WTC11 (cell line): ENCODE data around the gene CCDC6. TPM values are rescaled to one million over a fixed set of nuclear protein-coding genes. Genes with fewer than 3 reads are reported as not detected.

Experiments used
- ATAC-seq: fragments of 200-7000 bp; cut with Tn5 transposase; 2 replicates; pipeline ENCODE4 v1.10.0; 2021; ENCODE audit warnings: mild to moderate bottlenecking, moderate library complexity
- CTCF ChIA-PET: fragments of 300-600 bp; sonication (Branson Sonifier 250); formaldehyde crosslinking; loops from one replicate; lab custom pipeline; 2021; ENCODE audit warnings: antibody characterized with exemption; lab: Charles Lee
- POLR2A ChIA-PET: fragments of 350-600 bp; sonication (Branson Sonifier 250); formaldehyde crosslinking; loops from one replicate; lab custom pipeline; 2021; ENCODE audit warnings: antibody characterized with exemption; lab: Charles Lee
- DNase-seq: peaks from one replicate; pipeline ENCODE4 v3.0.0; 2021; ENCODE audit warnings: low spot score
- H3K27ac Mint-ChIP-seq: 2 replicates; pipeline ENCODE4 v1.8.0; 2021; ENCODE audit warnings: mixed read lengths
- H3K27me3 Mint-ChIP-seq: 2 replicates; pipeline ENCODE4 v1.8.0; 2021; ENCODE audit warnings: low read depth, mild to moderate bottlenecking, moderate library complexity, mixed read lengths
- H3K36me3 Mint-ChIP-seq: 2 replicates; pipeline ENCODE4 v1.8.0; 2021; ENCODE audit warnings: mixed read lengths
- H3K4me1 Mint-ChIP-seq: 2 replicates; pipeline ENCODE4 v1.8.0; 2022; ENCODE audit warnings: mixed read lengths
- H3K4me3 Mint-ChIP-seq: 2 replicates; pipeline ENCODE4 v1.8.0; 2021; ENCODE audit warnings: mild to moderate bottlenecking, moderate library complexity, mixed read lengths
- H3K9me3 Mint-ChIP-seq: 2 replicates; pipeline ENCODE4 v1.8.0; 2021; ENCODE audit warnings: mixed read lengths
- JAZF1 ChIP-seq: fragments of 250-450 bp; sonication (Bioruptor Pico); IDR thresholded peaks from 2 replicates; pipeline ENCODE4 v1.9.0; 2021; ENCODE audit warnings: moderate library complexity, mild to moderate bottlenecking, inconsistent platforms
- JUN ChIP-seq: sonication (generic); formaldehyde crosslinking; IDR thresholded peaks from 2 replicates; pipeline ENCODE4 v1.8.0; 2023; ENCODE audit warnings: mild to moderate bottlenecking, missing genetic modification reagents
- NR2C2 ChIP-seq: sonication (generic); formaldehyde crosslinking; IDR thresholded peaks from 2 replicates; pipeline ENCODE4 v1.8.0; 2022; ENCODE audit warnings: mild to moderate bottlenecking, missing genetic modification reagents
- OVOL2 ChIP-seq: fragments of 250-450 bp; sonication (Bioruptor Pico); IDR thresholded peaks from 2 replicates; pipeline ENCODE4 v1.9.0; 2021; ENCODE audit warnings: mild to moderate bottlenecking, borderline replicate concordance
- SP1 ChIP-seq: sonication (generic); formaldehyde crosslinking; conservative IDR thresholded peaks from 2 replicates; pipeline ENCODE4 v1.8.1; 2022; ENCODE audit warnings: missing genetic modification reagents
- TEAD4 ChIP-seq: sonication (generic); formaldehyde crosslinking; IDR thresholded peaks from 2 replicates; pipeline ENCODE4 v1.8.0; 2022; ENCODE audit warnings: mild to moderate bottlenecking, missing genetic modification reagents
- ZBTB21 ChIP-seq: sonication (generic); formaldehyde crosslinking; IDR thresholded peaks from 2 replicates; pipeline ENCODE4 v1.8.1; 2023; ENCODE audit warnings: mild to moderate bottlenecking, missing genetic modification reagents, borderline replicate concordance
- ZNF263 ChIP-seq: sonication (generic); formaldehyde crosslinking; IDR thresholded peaks from 2 replicates; pipeline ENCODE4 v1.8.1; 2022; ENCODE audit warnings: low read depth, mild to moderate bottlenecking, moderate library complexity, missing genetic modification reagents
- ZNF317 ChIP-seq: sonication (generic); formaldehyde crosslinking; IDR thresholded peaks from 2 replicates; pipeline ENCODE4 v1.8.1; 2023; ENCODE audit warnings: low read depth, mild to moderate bottlenecking, moderate library complexity, missing genetic modification reagents, borderline replicate concordance
- ZNF396 ChIP-seq: fragments of 250-450 bp; sonication (Bioruptor Pico); IDR thresholded peaks from 2 replicates; pipeline ENCODE4 v1.8.0; 2021; ENCODE audit warnings: mild to moderate bottlenecking, moderate library complexity, borderline replicate concordance
- total RNA-seq: library from RNA; stranded (reverse); gene quantifications from 3 replicates; pipeline ENCODE4 v1.2.3, GENCODE V29; 2021
- TF ChIP-seq, protein P1 (sequence below): sonication (generic); formaldehyde crosslinking; IDR thresholded peaks from 2 replicates; pipeline ENCODE4 v1.8.1; 2023; ENCODE audit warnings: mild to moderate bottlenecking, missing genetic modification reagents
- TF ChIP-seq, protein P2 (sequence below): fragments of 250-450 bp; sonication (Bioruptor Pico); IDR thresholded peaks from 2 replicates; pipeline ENCODE4 v1.9.0; 2021; ENCODE audit warnings: mild to moderate bottlenecking, borderline replicate concordance
- TF ChIP-seq, protein P3 (sequence below): sonication (generic); formaldehyde crosslinking; IDR thresholded peaks from 2 replicates; pipeline ENCODE4 v1.8.1; 2022; ENCODE audit warnings: low read depth, missing genetic modification reagents, borderline replicate concordance
- TF ChIP-seq, protein P4 (sequence below): sonication (generic); formaldehyde crosslinking; IDR thresholded peaks from 2 replicates; pipeline ENCODE4 v1.8.0; 2022; ENCODE audit warnings: mild to moderate bottlenecking, missing genetic modification reagents
- TF ChIP-seq, protein P5 (sequence below): sonication (generic); formaldehyde crosslinking; IDR thresholded peaks from 2 replicates; pipeline ENCODE4 v1.8.1; 2022; ENCODE audit warnings: mild to moderate bottlenecking, moderate library complexity, missing genetic modification reagents
- TF ChIP-seq, protein P6 (sequence below): fragments of 250-450 bp; sonication (Bioruptor Pico); conservative IDR thresholded peaks from 2 replicates; pipeline ENCODE4 v1.9.0; 2021; ENCODE audit warnings: mild to moderate bottlenecking

The CCDC6 gene
- total RNA-seq, 1 experiment from 2014 or later, result 55.2 TPM

DNA sequence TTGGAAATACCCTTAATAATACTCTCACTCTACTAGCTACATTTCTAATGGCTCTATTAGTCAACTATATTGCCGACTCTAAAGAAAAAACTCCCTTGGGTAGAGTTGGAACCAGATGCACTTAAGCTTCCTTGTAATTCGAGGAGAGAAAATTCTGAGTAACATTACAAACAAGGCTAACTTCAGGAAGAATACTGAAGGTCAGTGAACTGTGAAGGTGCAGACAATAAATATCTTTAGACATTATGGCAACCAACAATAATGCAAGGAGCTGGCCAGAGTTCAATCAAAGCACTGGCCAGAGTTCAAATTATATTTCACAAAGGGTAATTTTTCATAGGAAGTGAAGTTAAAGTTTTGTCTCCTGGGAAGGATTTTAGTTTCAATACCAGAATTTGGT lies 112.4 kb downstream of the CCDC6 start:
- ChIA-PET POLR2A (no interaction called here), CTCF (interaction anchor here (0.8 to 1.2 kb wide), 2 partner anchors 37 to 168 kb away, joined by 4 to 5 read pairs; no protein-coding TSS in a partner anchor)
- H3K4me1 Mint-ChIP-seq, result peaks cover 4% of the 10 kb centered on the region; the same call in 1 of the 2 replicates
- H3K27ac Mint-ChIP-seq, result 0 out of 2 replicates have a peak overlapping the region, but pooled peaks have one; percentile 15
- H3K36me3 Mint-ChIP-seq, result peaks cover 73% of the 10 kb centered on the region
- DNase-seq (no peak), ATAC-seq (no peak)
- no peak overlapping the region for H3K4me3 Mint-ChIP-seq
- TF ChIP-seq OVOL2 (CRISPR knock-in tag) (no peak), JUN (CRISPR knock-in tag) (no peak), ZNF317 (CRISPR knock-in tag) (no peak), TEAD4 (CRISPR knock-in tag) (no peak), NR2C2 (CRISPR knock-in tag) (no peak), SP1 (CRISPR knock-in tag) (no peak), ZNF263 (CRISPR knock-in tag) (no peak), JAZF1 (CRISPR knock-in tag) (no peak), ZBTB21 (no peak), ZNF396 (CRISPR knock-in tag) (no peak)
- TF ChIP-seq, protein P1, sequence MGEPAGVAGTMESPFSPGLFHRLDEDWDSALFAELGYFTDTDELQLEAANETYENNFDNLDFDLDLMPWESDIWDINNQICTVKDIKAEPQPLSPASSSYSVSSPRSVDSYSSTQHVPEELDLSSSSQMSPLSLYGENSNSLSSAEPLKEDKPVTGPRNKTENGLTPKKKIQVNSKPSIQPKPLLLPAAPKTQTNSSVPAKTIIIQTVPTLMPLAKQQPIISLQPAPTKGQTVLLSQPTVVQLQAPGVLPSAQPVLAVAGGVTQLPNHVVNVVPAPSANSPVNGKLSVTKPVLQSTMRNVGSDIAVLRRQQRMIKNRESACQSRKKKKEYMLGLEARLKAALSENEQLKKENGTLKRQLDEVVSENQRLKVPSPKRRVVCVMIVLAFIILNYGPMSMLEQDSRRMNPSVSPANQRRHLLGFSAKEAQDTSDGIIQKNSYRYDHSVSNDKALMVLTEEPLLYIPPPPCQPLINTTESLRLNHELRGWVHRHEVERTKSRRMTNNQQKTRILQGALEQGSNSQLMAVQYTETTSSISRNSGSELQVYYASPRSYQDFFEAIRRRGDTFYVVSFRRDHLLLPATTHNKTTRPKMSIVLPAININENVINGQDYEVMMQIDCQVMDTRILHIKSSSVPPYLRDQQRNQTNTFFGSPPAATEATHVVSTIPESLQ, result no peak
- TF ChIP-seq, protein P2, sequence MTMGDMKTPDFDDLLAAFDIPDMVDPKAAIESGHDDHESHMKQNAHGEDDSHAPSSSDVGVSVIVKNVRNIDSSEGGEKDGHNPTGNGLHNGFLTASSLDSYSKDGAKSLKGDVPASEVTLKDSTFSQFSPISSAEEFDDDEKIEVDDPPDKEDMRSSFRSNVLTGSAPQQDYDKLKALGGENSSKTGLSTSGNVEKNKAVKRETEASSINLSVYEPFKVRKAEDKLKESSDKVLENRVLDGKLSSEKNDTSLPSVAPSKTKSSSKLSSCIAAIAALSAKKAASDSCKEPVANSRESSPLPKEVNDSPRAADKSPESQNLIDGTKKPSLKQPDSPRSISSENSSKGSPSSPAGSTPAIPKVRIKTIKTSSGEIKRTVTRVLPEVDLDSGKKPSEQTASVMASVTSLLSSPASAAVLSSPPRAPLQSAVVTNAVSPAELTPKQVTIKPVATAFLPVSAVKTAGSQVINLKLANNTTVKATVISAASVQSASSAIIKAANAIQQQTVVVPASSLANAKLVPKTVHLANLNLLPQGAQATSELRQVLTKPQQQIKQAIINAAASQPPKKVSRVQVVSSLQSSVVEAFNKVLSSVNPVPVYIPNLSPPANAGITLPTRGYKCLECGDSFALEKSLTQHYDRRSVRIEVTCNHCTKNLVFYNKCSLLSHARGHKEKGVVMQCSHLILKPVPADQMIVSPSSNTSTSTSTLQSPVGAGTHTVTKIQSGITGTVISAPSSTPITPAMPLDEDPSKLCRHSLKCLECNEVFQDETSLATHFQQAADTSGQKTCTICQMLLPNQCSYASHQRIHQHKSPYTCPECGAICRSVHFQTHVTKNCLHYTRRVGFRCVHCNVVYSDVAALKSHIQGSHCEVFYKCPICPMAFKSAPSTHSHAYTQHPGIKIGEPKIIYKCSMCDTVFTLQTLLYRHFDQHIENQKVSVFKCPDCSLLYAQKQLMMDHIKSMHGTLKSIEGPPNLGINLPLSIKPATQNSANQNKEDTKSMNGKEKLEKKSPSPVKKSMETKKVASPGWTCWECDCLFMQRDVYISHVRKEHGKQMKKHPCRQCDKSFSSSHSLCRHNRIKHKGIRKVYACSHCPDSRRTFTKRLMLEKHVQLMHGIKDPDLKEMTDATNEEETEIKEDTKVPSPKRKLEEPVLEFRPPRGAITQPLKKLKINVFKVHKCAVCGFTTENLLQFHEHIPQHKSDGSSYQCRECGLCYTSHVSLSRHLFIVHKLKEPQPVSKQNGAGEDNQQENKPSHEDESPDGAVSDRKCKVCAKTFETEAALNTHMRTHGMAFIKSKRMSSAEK, result no peak
- TF ChIP-seq, protein P3, sequence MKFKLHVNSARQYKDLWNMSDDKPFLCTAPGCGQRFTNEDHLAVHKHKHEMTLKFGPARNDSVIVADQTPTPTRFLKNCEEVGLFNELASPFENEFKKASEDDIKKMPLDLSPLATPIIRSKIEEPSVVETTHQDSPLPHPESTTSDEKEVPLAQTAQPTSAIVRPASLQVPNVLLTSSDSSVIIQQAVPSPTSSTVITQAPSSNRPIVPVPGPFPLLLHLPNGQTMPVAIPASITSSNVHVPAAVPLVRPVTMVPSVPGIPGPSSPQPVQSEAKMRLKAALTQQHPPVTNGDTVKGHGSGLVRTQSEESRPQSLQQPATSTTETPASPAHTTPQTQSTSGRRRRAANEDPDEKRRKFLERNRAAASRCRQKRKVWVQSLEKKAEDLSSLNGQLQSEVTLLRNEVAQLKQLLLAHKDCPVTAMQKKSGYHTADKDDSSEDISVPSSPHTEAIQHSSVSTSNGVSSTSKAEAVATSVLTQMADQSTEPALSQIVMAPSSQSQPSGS (CRISPR knock-in tag), result no peak
- TF ChIP-seq, protein P4, sequence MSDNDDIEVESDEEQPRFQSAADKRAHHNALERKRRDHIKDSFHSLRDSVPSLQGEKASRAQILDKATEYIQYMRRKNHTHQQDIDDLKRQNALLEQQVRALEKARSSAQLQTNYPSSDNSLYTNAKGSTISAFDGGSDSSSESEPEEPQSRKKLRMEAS (CRISPR knock-in tag), result no peak
- TF ChIP-seq, protein P5, sequence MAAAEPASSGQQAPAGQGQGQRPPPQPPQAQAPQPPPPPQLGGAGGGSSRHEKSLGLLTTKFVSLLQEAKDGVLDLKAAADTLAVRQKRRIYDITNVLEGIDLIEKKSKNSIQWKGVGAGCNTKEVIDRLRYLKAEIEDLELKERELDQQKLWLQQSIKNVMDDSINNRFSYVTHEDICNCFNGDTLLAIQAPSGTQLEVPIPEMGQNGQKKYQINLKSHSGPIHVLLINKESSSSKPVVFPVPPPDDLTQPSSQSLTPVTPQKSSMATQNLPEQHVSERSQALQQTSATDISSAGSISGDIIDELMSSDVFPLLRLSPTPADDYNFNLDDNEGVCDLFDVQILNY (CRISPR knock-in tag), result no peak
- TF ChIP-seq, protein P6, sequence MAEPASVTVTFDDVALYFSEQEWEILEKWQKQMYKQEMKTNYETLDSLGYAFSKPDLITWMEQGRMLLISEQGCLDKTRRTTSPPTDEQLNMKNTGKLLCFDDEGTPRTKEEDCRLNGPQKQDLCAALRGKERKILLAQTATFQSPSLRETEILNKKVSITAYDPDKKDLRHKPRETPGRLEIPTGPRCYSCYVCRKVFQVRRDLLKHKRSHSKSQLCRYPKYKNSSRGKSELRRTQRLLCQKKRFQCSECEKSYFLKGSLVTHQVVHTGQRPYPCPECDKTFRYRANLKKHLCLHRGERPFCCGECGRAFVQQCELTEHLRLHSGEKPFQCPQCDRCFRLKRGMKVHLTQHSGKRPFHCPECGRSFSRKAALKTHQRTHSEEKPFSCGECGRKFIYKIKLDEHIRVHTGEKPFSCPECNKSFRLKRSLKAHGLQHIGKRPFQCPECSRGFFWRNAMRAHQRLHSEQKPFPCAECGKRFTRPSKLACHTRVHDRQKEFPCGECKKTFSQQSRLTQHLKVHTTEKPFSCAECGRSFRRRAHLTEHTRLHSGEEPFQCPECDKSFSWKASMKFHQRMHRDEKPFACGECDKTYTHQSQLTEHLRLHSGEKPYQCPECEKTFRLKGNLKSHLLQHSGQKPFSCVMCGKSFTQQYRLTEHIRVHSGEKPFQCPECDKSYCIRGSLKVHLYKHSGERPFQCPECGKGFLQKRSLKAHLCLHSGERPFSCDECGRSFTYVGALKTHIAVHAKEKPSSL, result no peak
- H3K9me3 Mint-ChIP-seq, result no peaks in the 10 kb centered on the region
- no peaks in the 10 kb centered on the region for H3K27me3 Mint-ChIP-seq
